DND-41 (cell line): ENCODE results near the gene MEN1.

Source experiments
- CTCF ChIP-seq: IDR thresholded peaks from 2 replicates; pipeline ENCODE4 v1.5.1; 2012; ENCODE audit warnings: borderline replicate concordance, low read length, moderate library complexity, mild to moderate bottlenecking; ENCODE audit not compliant: poor library complexity, severe bottlenecking; ENCODE audit errors: extremely low read depth
- EZH2 ChIP-seq: IDR thresholded peaks from 3 replicates; pipeline ENCODE4 v1.6.1; 2012; ENCODE audit warnings: borderline replicate concordance, low read depth, mild to moderate bottlenecking, moderate library complexity, low read length, inconsistent platforms; ENCODE audit not compliant: severe bottlenecking

GRCh38 chr11:64764753-64765152 lies 45.6 kb downstream of the MEN1 start:
- TF ChIP-seq CTCF = no peak
- no peak for TF ChIP-seq EZH2
